GM23338 (cell line): ENCODE results near the gene CD6. TPM values are rescaled to one million over a fixed set of nuclear protein-coding genes. Genes with fewer than 3 reads are reported as not detected.

Experiments used
- ATAC-seq: fragments of 200-7000 bp; cut with Tn5 transposase; 3 replicates; pipeline ENCODE4 v1.9.1; 2020
- DNase-seq: peaks from one replicate; pipeline ENCODE4 v3.0.0-alpha.2; 2015; ENCODE audit warnings: low spot score
- H2AFZ ChIP-seq: fragments of 200-600 bp; sonication (generic); 2 replicates; pipeline ENCODE4 v1.8.0; 2016; ENCODE audit warnings: antibody characterized with exemption, mild to moderate bottlenecking, moderate library complexity
- H3F3A ChIP-seq: fragments of 200-600 bp; sonication (generic); replicated peaks from 2 replicates; pipeline ENCODE4 v1.8.0; 2017; ENCODE audit warnings: antibody characterized with exemption, mixed run types, low read depth
- H3K27ac ChIP-seq: fragments of 200-600 bp; sonication (generic); 2 replicates; pipeline ENCODE4 v1.6.1; 2016; ENCODE audit warnings: low read depth
- H3K27me3 ChIP-seq: fragments of 200-600 bp; sonication (generic); 2 replicates; pipeline ENCODE4 v1.8.0; 2016; ENCODE audit warnings: mild to moderate bottlenecking, mixed run types, moderate library complexity; ENCODE audit not compliant: insufficient read depth
- H3K36me3 ChIP-seq: fragments of 200-600 bp; sonication (generic); 2 replicates; pipeline ENCODE4 v1.8.0; 2016; ENCODE audit warnings: mild to moderate bottlenecking; ENCODE audit not compliant: insufficient read depth
- H3K4me1 ChIP-seq: fragments of 200-600 bp; sonication (generic); 2 replicates; pipeline ENCODE4 v1.8.0; 2016; ENCODE audit warnings: mild to moderate bottlenecking, moderate library complexity; ENCODE audit not compliant: insufficient read depth
- H3K4me2 ChIP-seq: fragments of 200-600 bp; sonication (generic); 2 replicates; pipeline ENCODE4 v1.7.1; 2017; ENCODE audit warnings: mixed run types
- H3K4me3 ChIP-seq: fragments of 200-600 bp; sonication (generic); 2 replicates; pipeline ENCODE4 v1.6.1; 2016; ENCODE audit warnings: mixed run types
- H3K79me2 ChIP-seq: fragments of 200-600 bp; sonication (generic); replicated peaks from 2 replicates; pipeline ENCODE4 v1.8.0; 2017; ENCODE audit warnings: mild to moderate bottlenecking; ENCODE audit not compliant: insufficient read depth
- H3K9me2 ChIP-seq: fragments of 200-600 bp; sonication (generic); 2 replicates; pipeline ENCODE4 v1.8.0; 2017; ENCODE audit not compliant: insufficient read depth
- H4K20me1 ChIP-seq: fragments of 200-600 bp; sonication (generic); replicated peaks from 2 replicates; pipeline ENCODE4 v1.8.0; 2017; ENCODE audit warnings: mild to moderate bottlenecking; ENCODE audit not compliant: insufficient read depth
- H3K27ac Mint-ChIP-seq: 2 replicates; pipeline ENCODE4 v1.8.0; 2020; ENCODE audit warnings: inconsistent platforms, mild to moderate bottlenecking, moderate library complexity, mixed read lengths
- H3K27me3 Mint-ChIP-seq: 3 replicates; pipeline ENCODE4 v1.8.0; 2022; ENCODE audit warnings: low read depth, mild to moderate bottlenecking, moderate library complexity, mixed read lengths, inconsistent platforms; ENCODE audit not compliant: insufficient read depth, poor library complexity
- H3K36me3 Mint-ChIP-seq: 3 replicates; pipeline ENCODE4 v1.8.0; 2021; ENCODE audit warnings: low read depth, mild to moderate bottlenecking, inconsistent platforms, moderate library complexity, mixed read lengths
- H3K4me1 Mint-ChIP-seq: 3 replicates; pipeline ENCODE4 v1.8.0; 2020; ENCODE audit warnings: mild to moderate bottlenecking, inconsistent platforms, mixed read lengths
- H3K4me3 Mint-ChIP-seq: 3 replicates; pipeline ENCODE4 v1.8.0; 2021; ENCODE audit warnings: moderate library complexity, mild to moderate bottlenecking, inconsistent platforms, mixed read lengths
- H3K9me3 Mint-ChIP-seq: 3 replicates; pipeline ENCODE4 v1.8.0; 2020; ENCODE audit warnings: moderate library complexity, mild to moderate bottlenecking, inconsistent platforms, mixed read lengths
- CREB1 ChIP-seq: fragments of 250-450 bp; sonication (Bioruptor Pico); IDR thresholded peaks from 2 replicates; pipeline ENCODE4 v1.5.0; 2020; ENCODE audit warnings: low read depth, mild to moderate bottlenecking, moderate library complexity
- CTCF ChIP-seq, 2 experiments: fragments of 200-600 bp in 1 of 2; sonication (generic) in 1 of 2; conservative IDR thresholded peaks; 2 replicates each; pipeline versions ENCODE4 v1.5.1 to v1.6.1; 2016 to 2017; ENCODE audit warnings: antibody characterized with exemption in 2 of 2, low read depth in 2 of 2, mild to moderate bottlenecking in 2 of 2, moderate library complexity in 1 of 2
- ETS1 ChIP-seq: IDR thresholded peaks from 2 replicates; pipeline ENCODE4 v1.6.1; 2016; ENCODE audit warnings: antibody characterized with exemption
- EZH2 ChIP-seq: fragments of 200-600 bp; sonication (generic); IDR thresholded peaks from one replicate; pipeline ENCODE4 v1.8.0; 2017; ENCODE audit warnings: antibody characterized with exemption, mild to moderate bottlenecking, low read depth; ENCODE audit not compliant: unreplicated experiment
- JUNB ChIP-seq: IDR thresholded peaks from one replicate; pipeline ENCODE4 v1.6.1; 2016; ENCODE audit warnings: antibody characterized with exemption; ENCODE audit not compliant: unreplicated experiment
- NANOG ChIP-seq: IDR thresholded peaks from 2 replicates; pipeline ENCODE4 v1.6.1; 2016; ENCODE audit warnings: antibody characterized with exemption, borderline replicate concordance
- REST ChIP-seq: IDR thresholded peaks from one replicate; pipeline ENCODE4 v1.6.1; 2018; ENCODE audit warnings: antibody characterized with exemption; ENCODE audit not compliant: unreplicated experiment
- STAT1 ChIP-seq: IDR thresholded peaks from one replicate; pipeline ENCODE4 v1.6.1; 2016; ENCODE audit warnings: antibody characterized with exemption; ENCODE audit not compliant: unreplicated experiment
- ZNF114 ChIP-seq: fragments of 250-450 bp; sonication (Bioruptor Pico); IDR thresholded peaks from 2 replicates; pipeline ENCODE4 v1.5.0; 2020; ENCODE audit warnings: mild to moderate bottlenecking, moderate library complexity
- ZNF331 ChIP-seq: fragments of 250-450 bp; sonication (Bioruptor Pico); IDR thresholded peaks from 2 replicates; pipeline ENCODE4 v1.5.0; 2020; ENCODE audit warnings: low read depth, mild to moderate bottlenecking, moderate library complexity
- ZNF462 ChIP-seq: fragments of 250-450 bp; sonication (Bioruptor Pico); IDR thresholded peaks from 2 replicates; pipeline ENCODE4 v1.5.0; 2020; ENCODE audit warnings: mild to moderate bottlenecking, moderate library complexity
- polyA plus RNA-seq: library from polyadenylated mRNA; unstranded; fragments of >200 nt; fragmentation: Nextera tagmentation; extraction: Ambion mirVana; gene quantifications from 2 replicates; pipeline ENCODE4 v1.2.1, GENCODE V29; 2016
- total RNA-seq: library from RNA; depleted of rRNA; stranded (reverse); fragments of >200 nt; shearing (Covaris generic); gene quantifications from 2 replicates; pipeline ENCODE4 v1.2.3, GENCODE V29; 2014

Gene CD6
- total and polyA plus RNA-seq, 2 experiments from 2014 or later = 0.49 TPM; not detected in 1

GRCh38 chr11:60968223-60968622 is 3.3 kb upstream of the CD6 start:
- peaks cover 1% of the 10 kb centered on the region for H3K27me3 Mint-ChIP-seq

More at GRCh38 chr11:60968223-60968622, 3.3 kb upstream of the CD6 start:
- TF ChIP-seq NANOG = no peak
- TF ChIP-seq JUNB = no peak
- no peak for TF ChIP-seq ZNF114 (CRISPR knock-in tag)
- no peak for TF ChIP-seq CREB1 (CRISPR knock-in tag)
- no peak for TF ChIP-seq STAT1
- TF ChIP-seq REST = no peak
- no peak for TF ChIP-seq ETS1
- TF ChIP-seq ZNF331 (CRISPR knock-in tag) = no peak
- TF ChIP-seq EZH2 = no peak
- no peak for TF ChIP-seq ZNF462 (CRISPR knock-in tag)
- TF ChIP-seq CTCF (conservative IDR thresholded peaks at IDR 0.05; ENCODE audit: low read depth in 2 of 2) = no peak
- Mint-ChIP-seq H3K4me1 (no peaks in the 10 kb centered on the region), H3K4me3 (no peak overlapping the region), H3K36me3 (peaks cover 4% of the 10 kb centered on the region; the same call in 1 of the 3 replicates), H3K27ac (no peak overlapping the region), H3K9me3 (peaks cover 23% of the 10 kb centered on the region)
- Histone ChIP-seq H3K4me2 (no peak overlapping the region), H3K9me2 (peaks cover 5% of the 10 kb centered on the region; the same call in 1 of the 2 replicates), H3K27ac (no peak overlapping the region), H4K20me1 (no peaks in the 10 kb centered on the region), H3K27me3 (no peaks in the 10 kb centered on the region), H3K36me3 (no peaks in the 10 kb centered on the region), H2AFZ (no peak overlapping the region), H3K79me2 (no peaks in the 10 kb centered on the region), H3K4me1 (no peaks in the 10 kb centered on the region), H3K4me3 (no peak overlapping the region), H3F3A (no peaks in the 10 kb centered on the region)
- DNase-seq (no peak), ATAC-seq (no peak)
